Astrocyte (in vitro differentiated cells and primary cell): ENCODE results near the gene ABHD17C.
A peak's percentile ranks its signal among the peaks of the same experiment; 100 is the strongest.

Source experiments
- EZH2 ChIP-seq: IDR thresholded peaks from 2 replicates; pipeline ENCODE4 v1.6.1; 2012; ENCODE audit warnings: mild to moderate bottlenecking, low read length, inconsistent platforms; ENCODE audit not compliant: insufficient read depth
- TF ChIP-seq, protein P1 (sequence below): IDR thresholded peaks from 2 replicates; pipeline ENCODE4 v1.5.1; 2011; ENCODE audit warnings: low read depth, mild to moderate bottlenecking, inconsistent platforms, low read length, moderate library complexity; ENCODE audit not compliant: insufficient read depth

DNA sequence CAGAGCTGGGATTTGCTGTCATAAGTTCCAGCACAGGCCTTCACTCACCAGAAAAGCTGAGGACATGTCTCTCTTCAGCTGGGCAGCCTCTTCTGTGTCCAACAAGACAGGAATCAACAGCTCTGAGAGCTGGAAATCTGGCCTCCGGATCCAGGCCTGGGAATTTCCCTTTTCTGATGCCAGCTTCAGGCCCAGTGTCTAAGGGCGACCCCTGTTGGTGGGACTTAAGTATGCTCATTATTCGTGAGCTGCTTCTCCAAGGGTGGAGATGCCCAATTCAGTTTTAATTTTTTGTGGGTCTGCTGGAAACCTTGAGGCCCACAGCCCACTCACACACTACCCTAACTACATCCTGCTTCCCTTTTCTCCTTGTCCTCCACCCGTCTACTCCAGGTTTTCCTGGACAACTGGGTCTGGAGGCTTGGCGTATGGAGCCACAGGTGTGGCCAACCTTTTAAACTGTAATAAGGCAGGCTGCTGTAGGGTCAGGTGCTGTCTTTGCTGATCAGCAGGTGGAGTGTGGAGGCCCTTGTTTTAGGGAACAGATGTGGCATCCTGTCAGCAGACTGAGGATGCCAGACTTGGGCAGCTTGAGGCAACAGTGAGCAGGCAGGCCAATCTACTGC is 81.4 kb downstream of the ABHD17C start:
- TF ChIP-seq, protein P1, sequence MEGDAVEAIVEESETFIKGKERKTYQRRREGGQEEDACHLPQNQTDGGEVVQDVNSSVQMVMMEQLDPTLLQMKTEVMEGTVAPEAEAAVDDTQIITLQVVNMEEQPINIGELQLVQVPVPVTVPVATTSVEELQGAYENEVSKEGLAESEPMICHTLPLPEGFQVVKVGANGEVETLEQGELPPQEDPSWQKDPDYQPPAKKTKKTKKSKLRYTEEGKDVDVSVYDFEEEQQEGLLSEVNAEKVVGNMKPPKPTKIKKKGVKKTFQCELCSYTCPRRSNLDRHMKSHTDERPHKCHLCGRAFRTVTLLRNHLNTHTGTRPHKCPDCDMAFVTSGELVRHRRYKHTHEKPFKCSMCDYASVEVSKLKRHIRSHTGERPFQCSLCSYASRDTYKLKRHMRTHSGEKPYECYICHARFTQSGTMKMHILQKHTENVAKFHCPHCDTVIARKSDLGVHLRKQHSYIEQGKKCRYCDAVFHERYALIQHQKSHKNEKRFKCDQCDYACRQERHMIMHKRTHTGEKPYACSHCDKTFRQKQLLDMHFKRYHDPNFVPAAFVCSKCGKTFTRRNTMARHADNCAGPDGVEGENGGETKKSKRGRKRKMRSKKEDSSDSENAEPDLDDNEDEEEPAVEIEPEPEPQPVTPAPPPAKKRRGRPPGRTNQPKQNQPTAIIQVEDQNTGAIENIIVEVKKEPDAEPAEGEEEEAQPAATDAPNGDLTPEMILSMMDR: peak; percentile 82
- no peak for TF ChIP-seq EZH2
